ENCODE results near the gene HTR2C. TPM values are rescaled to one million over a fixed set of nuclear protein-coding genes. Genes with fewer than 3 reads are reported as not detected.

The HTR2C gene
- total and polyA plus RNA-seq, 2 donors (not counting 1 experiment from before 2014, with no cell fraction given), result not detected

DNA sequence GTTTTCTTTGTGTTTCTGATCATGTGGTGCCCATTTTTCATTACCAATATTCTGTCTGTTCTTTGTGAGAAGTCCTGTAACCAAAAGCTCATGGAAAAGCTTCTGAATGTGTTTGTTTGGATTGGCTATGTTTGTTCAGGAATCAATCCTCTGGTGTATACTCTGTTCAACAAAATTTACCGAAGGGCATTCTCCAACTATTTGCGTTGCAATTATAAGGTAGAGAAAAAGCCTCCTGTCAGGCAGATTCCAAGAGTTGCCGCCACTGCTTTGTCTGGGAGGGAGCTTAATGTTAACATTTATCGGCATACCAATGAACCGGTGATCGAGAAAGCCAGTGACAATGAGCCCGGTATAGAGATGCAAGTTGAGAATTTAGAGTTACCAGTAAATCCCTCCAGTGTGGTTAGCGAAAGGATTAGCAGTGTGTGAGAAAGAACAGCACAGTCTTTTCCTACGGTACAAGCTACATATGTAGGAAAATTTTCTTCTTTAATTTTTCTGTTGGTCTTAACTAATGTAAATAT is 323.2 kb downstream of the HTR2C start:
- Histone ChIP-seq H2AFZ (ENCODE audit: insufficient read depth, low read depth, low read length, poor library complexity, severe bottlenecking) (no peak overlapping the region), H4K20me1 (ENCODE audit: control insufficient read depth, insufficient read depth, low read length, poor library complexity, severe bottlenecking) (no peaks in the 10 kb centered on the region), H3K4me3 (ENCODE audit: control extremely low read depth in 1 of 5, extremely low read depth in 1 of 5, insufficient read depth in 1 of 5, low read depth in 2 of 5, low read length in 4 of 5) (no peak overlapping the region), H3K9me3 (ENCODE audit: control extremely low read depth in 1 of 3, control insufficient read depth in 2 of 3, insufficient read depth in 1 of 3, low read length in 2 of 3) (no peaks in the 10 kb centered on the region), H3K79me2 (ENCODE audit: control insufficient read depth, insufficient read depth, low read length) (no peaks in the 10 kb centered on the region), H3K4me2 (replicated peaks; ENCODE audit: low read depth, low read length, poor library complexity, severe bottlenecking) (no peak overlapping the region), H3K4me1 (ENCODE audit: control insufficient read depth in 2 of 2, insufficient read depth in 2 of 2, low read length in 2 of 2) (no peaks in the 10 kb centered on the region), H3K9ac (ENCODE audit: low read length) (no peak overlapping the region), H3K27me3 (replicated peaks in 1 of 4; ENCODE audit: control extremely low read depth in 1 of 4, control insufficient read depth in 3 of 4, insufficient read depth in 4 of 4, low read length in 3 of 4) (no peaks in the 10 kb centered on the region), H3K36me3 (replicated peaks in 1 of 2; ENCODE audit: control extremely low read depth in 1 of 2, control insufficient read depth in 1 of 2, extremely low read depth in 1 of 2, insufficient read depth in 2 of 2, low read length in 1 of 2) (no peaks in the 10 kb centered on the region), H3K27ac (ENCODE audit: low read length in 2 of 2) (no peak overlapping the region)
- WGBS (ENCODE audit: insufficient coverage), result 75% methylated on average over 4 of the region's 9 CpGs
- DNase-seq, result no peak
- TF ChIP-seq EZH2 (IDR thresholded peaks at IDR 0.05; ENCODE audit: borderline replicate concordance, insufficient read depth, low read depth, low read length, poor library complexity, severe bottlenecking), result no peak
- TF ChIP-seq, protein P1, sequence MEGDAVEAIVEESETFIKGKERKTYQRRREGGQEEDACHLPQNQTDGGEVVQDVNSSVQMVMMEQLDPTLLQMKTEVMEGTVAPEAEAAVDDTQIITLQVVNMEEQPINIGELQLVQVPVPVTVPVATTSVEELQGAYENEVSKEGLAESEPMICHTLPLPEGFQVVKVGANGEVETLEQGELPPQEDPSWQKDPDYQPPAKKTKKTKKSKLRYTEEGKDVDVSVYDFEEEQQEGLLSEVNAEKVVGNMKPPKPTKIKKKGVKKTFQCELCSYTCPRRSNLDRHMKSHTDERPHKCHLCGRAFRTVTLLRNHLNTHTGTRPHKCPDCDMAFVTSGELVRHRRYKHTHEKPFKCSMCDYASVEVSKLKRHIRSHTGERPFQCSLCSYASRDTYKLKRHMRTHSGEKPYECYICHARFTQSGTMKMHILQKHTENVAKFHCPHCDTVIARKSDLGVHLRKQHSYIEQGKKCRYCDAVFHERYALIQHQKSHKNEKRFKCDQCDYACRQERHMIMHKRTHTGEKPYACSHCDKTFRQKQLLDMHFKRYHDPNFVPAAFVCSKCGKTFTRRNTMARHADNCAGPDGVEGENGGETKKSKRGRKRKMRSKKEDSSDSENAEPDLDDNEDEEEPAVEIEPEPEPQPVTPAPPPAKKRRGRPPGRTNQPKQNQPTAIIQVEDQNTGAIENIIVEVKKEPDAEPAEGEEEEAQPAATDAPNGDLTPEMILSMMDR (IDR thresholded peaks at IDR 0.05), result no peak
- no peaks in the 10 kb centered on the region for H3K9me3 Mint-ChIP-seq (ENCODE audit: insufficient read depth)
- POLR2A ChIA-PET, result no interaction called here
- no peak for ATAC-seq (ENCODE audit: low read depth)
- no peaks in the 10 kb centered on the region for H3K27me3 Mint-ChIP-seq
- H3K27ac Mint-ChIP-seq, result no peak overlapping the region
- CTCF ChIA-PET, result no interaction called here
- intact Hi-C loops (cut with micrococcal nuclease), result no loop called here
- no peaks in the 10 kb centered on the region for H3K4me1 Mint-ChIP-seq
- H3K4me3 Mint-ChIP-seq, result no peak overlapping the region

DNA sequence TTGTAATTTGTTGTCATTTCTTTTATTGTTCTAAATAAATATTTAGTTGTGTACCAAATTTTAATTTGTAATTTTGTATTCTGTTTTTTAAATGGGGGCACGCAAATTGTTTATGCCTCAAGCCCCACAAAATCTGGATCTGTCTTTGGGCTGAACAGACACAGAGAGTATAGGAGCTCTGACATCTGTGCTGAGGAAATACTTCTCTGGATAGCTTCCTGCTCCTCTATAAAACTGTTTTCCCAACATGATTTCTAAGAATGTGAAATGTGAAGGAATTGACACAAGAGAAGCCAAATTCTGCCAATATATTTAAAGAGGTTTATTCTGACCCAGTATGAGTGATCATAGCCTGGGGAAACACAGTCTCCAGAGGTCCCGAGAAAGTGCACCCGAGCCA is 340.5 kb downstream of the HTR2C start:
- ChIA-PET POLR2A (no interaction called here), CTCF (no interaction called here)
- DNase-seq, result no peak
- H3K9ac ChIP-seq (ENCODE audit: low read length), result no peak overlapping the region
- H3K9me3 ChIP-seq (ENCODE audit: control extremely low read depth in 1 of 3, control insufficient read depth in 2 of 3, insufficient read depth in 1 of 3, low read length in 2 of 3), result no peaks in the 10 kb centered on the region
- H3K27me3 Mint-ChIP-seq, result no peaks in the 10 kb centered on the region
- no CpG with 5 or more reads among the region's 3 CpGs for WGBS (ENCODE audit: insufficient coverage)
- H2AFZ ChIP-seq (ENCODE audit: insufficient read depth, low read depth, low read length, poor library complexity, severe bottlenecking), result no peak overlapping the region
- TF ChIP-seq, protein P1 (IDR thresholded peaks at IDR 0.05), result no peak
- TF ChIP-seq EZH2 (IDR thresholded peaks at IDR 0.05; ENCODE audit: borderline replicate concordance, insufficient read depth, low read depth, low read length, poor library complexity, severe bottlenecking), result no peak
- no peak overlapping the region for H3K27ac ChIP-seq (ENCODE audit: low read length in 2 of 2)
- no peak overlapping the region for H3K4me3 Mint-ChIP-seq
- H3K4me1 Mint-ChIP-seq, result no peaks in the 10 kb centered on the region
- H3K4me3 ChIP-seq (ENCODE audit: control extremely low read depth in 1 of 5, extremely low read depth in 1 of 5, insufficient read depth in 1 of 5, low read depth in 2 of 5, low read length in 4 of 5), result no peak overlapping the region
- no peak overlapping the region for H3K4me2 ChIP-seq (replicated peaks; ENCODE audit: low read depth, low read length, poor library complexity, severe bottlenecking)
- H3K27me3 ChIP-seq (replicated peaks in 1 of 4; ENCODE audit: control extremely low read depth in 1 of 4, control insufficient read depth in 3 of 4, insufficient read depth in 4 of 4, low read length in 3 of 4), result no peaks in the 10 kb centered on the region
- intact Hi-C loops (cut with micrococcal nuclease), result no loop called here
- H3K9me3 Mint-ChIP-seq (ENCODE audit: insufficient read depth), result peaks cover 6% of the 10 kb centered on the region
- no peak for ATAC-seq (ENCODE audit: low read depth)
- no peak overlapping the region for H3K27ac Mint-ChIP-seq
- H4K20me1 ChIP-seq (ENCODE audit: control insufficient read depth, insufficient read depth, low read length, poor library complexity, severe bottlenecking), result no peaks in the 10 kb centered on the region
- H3K4me1 ChIP-seq (ENCODE audit: control insufficient read depth in 2 of 2, insufficient read depth in 2 of 2, low read length in 2 of 2), result no peaks in the 10 kb centered on the region
- H3K79me2 ChIP-seq (ENCODE audit: control insufficient read depth, insufficient read depth, low read length), result no peaks in the 10 kb centered on the region
- H3K36me3 ChIP-seq (replicated peaks in 1 of 2; ENCODE audit: control extremely low read depth in 1 of 2, control insufficient read depth in 1 of 2, extremely low read depth in 1 of 2, insufficient read depth in 2 of 2, low read length in 1 of 2), result no peaks in the 10 kb centered on the region
